ENCODE measurements around the gene RAB8B.

The RAB8B gene

GRCh38 chr15:63312286-63312685 is 122.9 kb downstream of the RAB8B start:
- DNase-seq (ENCODE audit: low read depth in 2 of 2), result no peak

GRCh38 chr15:63313825-63314224 is 124.4 kb downstream of the RAB8B start:
- DNase-seq (ENCODE audit: low read depth in 2 of 2), result no peak

- DNase-seq (ENCODE audit: low read depth in 2 of 2), result no peak
Observed at GRCh38 chr15:63314409-63314808, 125.0 kb downstream of the RAB8B start.

Data from stimulated activated CD4-positive, alpha-beta T cell treated with anti-CD3 and anti-CD28 coated beads, Interleukin-1b, Interleukin-23, amount 100 ng/mL, for 1 hour (primary cell).